HG02885 (cell line): ENCODE results near the gene CCDC33.

Source experiments
- ATAC-seq: cut with Tn5 transposase; IDR thresholded peaks from one replicate; pipeline ENCODE4 v1.9.1; 2021; ENCODE audit warnings: mild to moderate bottlenecking; ENCODE audit not compliant: unreplicated experiment, poor library complexity

The CCDC33 gene

DNA sequence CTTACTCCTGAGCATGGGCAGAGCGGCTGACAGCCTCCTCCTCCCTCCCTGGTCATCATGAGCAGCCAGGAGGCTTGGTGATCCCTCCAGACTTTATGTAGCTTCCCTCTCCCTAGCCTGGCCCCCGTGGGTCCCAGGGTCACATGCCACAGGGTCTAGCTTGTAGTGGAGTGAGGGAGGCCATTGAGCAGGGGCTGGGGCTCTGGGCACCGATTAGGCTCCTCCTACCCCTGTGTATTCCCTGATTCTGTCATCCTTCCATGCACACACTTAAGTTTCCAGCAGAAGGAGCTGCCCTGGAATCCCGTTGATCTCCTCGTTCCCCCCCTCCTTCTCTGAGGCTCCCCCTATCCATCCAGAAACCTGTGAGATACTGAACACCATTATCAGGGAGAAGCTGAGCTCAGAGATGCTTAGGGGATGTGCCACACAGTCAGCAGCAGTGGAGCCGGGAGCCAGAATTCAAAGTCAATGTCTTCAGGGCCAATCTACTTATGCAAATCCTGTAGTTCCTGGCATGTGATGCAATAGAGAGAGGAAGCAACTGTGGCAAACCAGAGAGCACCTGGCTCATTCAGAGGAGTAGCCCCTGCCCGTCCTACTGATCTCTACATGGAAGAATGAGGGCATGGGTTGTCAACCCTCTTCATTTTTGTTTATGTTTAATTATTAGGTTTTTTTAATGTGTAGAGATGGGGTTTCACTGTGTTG, 17.2 kb downstream of the CCDC33 start:
- no peak for ATAC-seq

DNA sequence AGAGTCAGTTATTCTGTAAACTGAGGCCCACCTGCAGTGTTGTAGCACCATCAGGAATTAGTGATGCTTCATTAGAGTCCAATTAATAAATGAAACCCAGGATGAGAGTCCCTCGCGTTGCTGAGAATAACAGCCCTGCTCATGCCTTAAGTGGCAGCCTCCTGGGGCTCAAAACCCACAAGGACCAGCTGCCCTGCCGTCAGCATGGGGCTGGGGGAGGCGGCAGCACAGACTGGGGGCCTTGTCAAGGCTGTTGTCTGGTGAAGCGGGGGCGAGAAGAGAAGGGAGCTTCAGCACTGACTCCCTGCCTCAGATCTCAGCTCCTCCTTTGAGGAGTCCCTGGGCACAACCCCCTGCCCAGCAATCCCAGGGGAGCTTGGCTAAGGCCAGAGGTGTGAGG, 21.0 kb downstream of the CCDC33 start:
- ATAC-seq = no peak

DNA sequence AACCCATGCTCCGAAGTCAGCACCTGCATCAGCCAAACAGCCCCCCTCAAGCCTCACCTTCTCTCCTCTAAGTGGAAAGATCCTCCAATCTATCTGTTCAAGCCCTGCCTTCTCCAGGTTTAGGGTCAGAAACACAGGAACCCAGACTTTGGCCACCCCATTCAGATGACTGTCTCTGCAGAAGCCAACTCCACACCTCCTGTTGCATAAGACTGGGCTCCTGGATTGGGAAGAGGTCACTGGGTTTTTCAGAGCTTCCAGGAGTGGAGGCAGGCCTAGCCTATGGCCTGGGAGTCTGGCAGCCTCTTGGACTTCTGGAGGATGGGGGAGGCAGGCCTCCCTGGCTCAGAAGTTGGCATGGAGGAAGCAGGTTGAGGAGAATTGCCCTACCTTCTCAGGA, 21.5 kb downstream of the CCDC33 start:
- ATAC-seq = no peak

DNA sequence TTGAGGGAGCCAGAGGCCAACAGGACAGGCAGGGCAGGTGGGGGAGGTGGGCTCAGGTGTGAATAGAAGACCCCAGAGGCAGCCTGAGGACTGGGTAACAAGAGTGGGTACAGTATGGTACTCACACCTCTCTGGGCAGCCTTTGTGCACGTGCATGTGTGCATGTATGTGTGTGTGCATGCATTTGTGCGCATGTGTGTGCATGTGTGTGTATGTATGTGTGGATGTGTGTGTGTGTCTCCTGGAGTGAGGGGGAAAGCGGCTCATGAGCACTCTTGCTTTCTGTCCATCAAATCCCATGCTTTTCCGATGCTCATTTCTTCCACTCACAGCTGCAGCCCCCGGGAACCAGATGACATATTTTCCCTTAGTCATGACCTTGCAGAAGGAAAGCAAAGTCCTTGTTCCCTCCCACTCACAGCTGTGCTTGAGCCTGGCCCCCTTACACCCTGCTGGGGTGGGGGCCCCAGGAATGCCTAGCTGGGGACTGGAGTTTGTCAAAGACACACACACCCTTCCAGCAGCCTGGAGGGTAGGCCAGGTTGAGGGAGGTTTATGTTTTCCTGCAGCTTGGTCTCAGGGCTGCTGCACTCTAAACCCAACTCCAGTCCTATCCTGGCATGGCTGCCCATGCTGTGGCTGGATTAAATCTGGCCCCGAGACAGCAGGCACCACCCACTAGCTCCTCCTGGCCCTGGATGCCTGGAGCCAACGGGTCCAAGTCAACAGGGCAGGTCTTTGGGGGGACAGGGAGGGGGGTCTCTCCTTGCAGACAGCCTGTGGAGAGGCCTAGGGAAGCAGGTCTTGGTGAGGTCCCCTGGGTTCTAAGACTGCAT, 22.5 kb downstream of the CCDC33 start:
- ATAC-seq = no peak

DNA sequence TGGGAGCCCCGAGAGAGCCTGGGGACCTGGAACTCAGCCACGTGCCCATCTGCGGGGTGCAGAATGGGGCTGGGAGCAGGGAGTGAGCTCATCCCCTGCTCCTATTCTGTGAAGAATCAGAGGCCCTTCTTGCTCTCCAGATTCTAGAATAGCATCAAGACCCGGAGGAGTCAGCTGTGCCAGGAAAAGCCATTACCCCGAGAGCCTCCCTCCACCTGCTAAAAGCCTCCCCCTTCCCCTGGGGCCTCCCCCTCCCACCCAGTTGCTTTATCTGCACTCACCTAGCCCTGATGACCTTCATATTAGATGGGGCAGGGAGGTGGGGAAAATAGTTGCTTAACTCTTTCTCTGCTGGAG, 23.1 kb downstream of the CCDC33 start:
- ATAC-seq = no peak

DNA sequence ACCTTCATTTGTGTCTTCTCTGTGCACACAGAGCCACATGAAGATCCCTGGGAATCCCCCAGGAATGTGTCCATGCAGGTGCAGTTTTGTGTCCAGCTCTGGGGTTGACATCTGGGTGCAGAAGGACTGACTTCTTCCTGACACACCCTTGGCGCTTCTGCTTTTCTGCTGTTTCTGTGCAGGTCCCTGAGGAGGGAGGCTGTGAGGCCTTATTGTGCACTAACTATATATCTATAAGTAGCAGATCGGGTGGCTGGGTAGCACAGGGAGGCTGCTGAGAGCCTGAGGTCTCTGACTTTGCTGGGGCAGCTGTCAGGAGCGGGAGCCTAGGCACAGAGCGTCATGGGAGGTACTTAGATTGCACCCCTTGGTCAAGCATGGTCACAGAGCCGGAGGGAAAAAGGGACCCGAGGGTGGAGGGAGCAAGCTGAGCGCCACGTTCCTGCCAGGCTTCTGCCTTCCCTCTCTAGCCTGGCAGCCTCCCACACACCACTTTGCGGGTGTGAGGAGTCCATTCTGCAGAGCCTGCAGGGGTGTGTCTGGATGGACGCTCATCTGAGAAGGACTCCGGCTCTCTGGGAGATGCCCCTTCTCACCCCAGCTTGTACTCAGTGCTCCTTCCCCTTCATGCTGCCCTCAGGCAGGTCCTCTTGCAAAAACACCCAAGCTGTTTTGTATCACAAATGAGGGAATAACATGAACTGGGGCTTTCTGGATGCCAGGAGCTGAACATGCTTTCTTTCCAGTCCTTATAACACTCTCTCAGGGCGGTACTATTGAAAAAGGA, 23.9 kb downstream of the CCDC33 start:
- no peak for ATAC-seq

DNA sequence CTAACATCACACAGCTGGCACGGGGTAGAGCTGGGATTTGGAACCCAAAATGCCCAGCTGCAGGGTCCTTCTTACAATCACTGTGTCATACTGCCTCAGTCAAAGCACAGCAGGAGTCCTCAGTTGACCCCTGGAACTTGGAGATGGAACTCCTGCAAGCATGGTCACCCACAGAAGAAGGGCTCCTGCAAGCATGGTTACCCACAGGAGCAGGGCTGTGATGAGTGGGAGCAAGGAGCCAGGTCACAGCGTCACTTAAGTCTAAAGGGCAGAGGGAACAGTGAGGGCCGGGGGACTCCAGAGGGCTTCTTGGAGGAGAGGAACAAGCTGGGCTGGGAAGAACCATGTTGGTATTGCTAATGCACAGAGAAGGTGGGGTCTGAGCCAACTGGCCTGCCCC, 24.9 kb downstream of the CCDC33 start:
- ATAC-seq = no peak

DNA sequence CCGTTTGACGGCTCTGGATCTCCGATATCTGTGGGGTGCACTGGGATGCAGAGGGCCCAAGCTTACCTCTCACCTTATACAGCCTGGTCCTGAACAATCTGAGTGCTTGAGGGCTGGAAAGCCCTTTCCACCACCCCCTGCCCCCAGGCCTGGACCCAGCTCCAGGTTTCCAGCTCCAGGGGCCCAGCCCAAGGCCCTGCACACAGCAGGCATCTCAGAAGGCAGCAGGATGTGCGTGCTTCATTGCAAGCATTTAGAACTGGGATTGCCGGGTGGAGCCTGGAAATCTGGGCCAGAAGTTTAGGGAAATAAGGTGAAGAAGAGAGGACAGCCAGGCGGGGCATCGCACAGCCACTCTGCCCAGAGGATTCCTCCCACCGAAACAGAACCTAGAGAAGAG, 25.6 kb downstream of the CCDC33 start:
- no peak for ATAC-seq

DNA sequence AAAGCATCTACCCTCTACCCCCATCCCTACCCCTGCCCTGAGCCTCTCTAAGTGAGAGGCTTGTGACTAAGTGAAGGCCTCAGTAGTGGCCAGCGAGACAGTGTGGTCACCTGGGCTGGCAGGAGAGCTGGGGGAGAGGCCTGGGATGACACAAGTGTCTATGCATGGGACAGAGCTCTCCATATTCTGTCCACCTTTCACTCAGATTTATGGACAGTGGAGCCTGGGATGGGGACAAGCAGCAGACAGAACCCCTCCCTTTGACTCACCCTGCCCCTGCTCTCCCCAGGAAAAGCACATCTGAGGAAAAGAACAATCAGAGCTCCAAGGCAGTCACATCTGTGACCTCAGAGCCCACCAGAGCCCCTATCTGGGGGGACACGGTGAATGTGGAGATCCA, 26.0 kb downstream of the CCDC33 start:
- no peak for ATAC-seq

DNA sequence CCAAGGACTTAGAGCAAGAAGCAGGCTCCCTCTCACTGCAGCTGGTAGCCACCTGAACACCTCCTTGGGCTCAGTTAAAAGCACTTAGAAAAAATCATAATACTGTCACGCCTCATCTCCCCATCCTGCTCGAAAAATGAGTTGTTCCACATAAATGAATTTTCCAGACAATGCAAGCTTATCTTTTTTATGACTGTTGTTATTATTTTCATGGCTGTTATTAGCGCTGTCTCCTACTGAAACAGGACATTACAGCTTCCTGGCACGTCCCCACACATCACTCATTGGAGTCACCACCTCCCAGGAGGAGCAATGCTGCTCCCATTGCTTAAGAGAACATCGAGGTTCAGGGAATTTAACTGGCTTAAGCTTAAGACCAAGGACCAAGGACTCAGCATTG, 26.5 kb downstream of the CCDC33 start:
- ATAC-seq = no peak

DNA sequence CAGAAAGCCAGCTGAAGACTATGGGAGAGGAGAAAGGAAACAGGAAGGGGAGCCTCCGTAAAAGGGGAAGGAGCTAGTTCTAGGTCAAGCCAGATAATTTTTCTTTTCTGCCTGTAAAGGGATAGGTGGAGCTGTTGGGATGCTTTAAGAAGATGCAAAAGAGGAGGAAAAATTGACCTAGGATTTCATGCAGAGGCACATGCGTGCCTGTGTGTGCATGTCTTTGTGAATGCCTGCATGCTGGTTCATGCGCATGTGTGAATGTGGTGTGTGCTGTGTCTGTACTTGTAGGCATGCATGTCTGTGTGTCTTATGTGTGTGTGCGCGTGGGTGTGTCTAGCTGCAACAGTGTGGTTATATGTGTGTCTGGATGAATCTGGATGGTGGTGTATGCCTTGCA, 27.3 kb downstream of the CCDC33 start:
- ATAC-seq = no peak

DNA sequence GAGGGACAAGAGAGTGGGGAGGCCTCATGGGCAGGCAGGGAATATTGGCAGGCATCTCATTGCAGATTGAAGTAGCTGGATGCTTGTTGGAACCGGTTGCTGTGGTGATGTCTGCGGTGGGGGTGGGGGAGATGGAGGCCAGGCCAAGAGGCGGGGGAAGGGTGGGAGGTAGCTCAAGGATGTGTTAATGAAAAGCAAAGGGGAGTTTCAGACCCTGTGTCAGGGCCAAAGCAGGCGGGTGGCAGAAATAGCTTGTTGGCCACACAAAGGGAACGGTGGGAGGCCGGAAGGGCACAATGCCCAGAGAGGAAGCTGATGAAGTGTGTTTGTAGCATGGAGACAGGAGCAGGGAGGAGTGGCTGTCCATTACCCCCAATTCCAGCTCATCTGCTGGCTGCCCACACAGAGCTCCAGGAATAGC, 28.0 kb downstream of the CCDC33 start:
- no peak for ATAC-seq

DNA sequence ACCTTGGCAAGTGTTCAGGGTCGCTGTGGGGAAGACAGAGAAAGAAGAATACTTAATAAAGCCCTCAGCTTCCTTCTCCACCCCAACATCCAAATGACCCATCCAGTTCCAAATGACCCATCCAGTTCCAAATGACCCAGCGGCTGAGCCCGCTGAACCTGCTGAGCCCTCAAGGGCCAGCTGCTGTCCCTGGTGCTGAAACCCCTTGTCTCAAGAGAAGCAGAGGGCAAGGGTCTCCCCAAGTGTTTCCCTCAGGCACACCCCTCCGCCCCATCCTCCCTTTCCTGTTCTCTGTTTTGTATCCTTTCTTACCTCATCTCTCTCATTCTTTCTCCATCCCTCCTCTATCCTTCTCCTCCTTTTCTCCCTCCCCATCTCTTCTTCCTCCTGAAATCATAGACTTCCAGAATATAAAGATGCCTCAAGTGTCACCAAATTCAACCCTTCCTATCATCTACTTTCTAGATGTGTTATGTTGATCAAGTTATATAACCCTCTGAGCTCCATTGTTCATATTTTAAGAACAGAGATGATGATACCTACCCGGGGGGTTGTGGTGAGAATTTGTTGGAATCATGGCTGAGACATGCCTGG, 29.0 kb downstream of the CCDC33 start:
- ATAC-seq = no peak

DNA sequence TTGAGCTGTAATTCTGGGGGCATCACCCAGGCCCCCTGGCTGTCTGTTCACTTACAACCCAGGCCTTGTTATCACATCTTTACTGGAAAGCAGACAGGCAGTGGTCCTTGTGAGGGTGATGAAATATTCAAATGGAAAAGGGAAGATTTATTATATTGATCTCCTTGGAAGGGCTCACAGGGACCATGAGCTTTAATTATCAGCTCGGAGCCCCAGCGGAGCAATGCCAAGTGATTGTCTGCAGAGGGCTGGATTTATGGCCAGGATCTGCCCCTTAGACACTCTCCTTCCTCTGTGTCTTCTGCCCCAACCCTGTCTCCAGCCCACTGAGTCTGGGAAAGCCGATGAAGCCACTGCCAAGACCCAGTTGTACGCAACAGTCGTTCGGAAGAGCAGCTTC, 31.9 kb downstream of the CCDC33 start:
- no peak for ATAC-seq

DNA sequence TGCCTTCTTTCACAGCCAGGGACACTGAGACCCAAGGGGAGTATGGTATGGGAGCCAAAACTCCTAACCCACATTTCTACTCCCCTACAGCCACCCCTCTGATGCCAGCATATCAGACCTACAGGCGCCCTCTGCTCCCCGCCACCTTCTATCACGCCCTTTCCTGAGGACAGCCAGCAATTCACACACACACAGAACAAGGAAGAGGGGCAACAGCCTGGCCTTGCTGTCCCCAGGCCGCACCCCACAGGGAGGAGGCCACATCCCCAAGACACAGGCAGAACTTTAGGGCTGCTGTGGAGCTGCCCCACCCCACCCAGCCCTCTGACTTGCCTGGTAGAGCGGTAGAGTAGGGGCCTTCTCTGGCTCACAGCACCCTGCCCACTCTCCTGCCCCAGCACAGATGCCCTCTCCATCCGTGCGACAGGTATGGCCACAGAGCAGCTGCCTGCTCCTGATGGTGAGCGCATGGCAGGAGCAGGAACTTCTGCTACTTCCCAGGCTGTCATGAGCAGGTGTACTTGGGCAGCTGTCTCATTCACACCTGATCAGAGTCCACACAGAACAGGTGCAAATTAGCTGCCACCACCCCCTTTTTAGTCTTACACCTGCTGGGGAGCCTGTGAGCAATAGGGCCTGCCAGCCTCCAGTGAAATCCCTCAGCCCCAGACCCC, 33.4 kb downstream of the CCDC33 start:
- no peak for ATAC-seq

DNA sequence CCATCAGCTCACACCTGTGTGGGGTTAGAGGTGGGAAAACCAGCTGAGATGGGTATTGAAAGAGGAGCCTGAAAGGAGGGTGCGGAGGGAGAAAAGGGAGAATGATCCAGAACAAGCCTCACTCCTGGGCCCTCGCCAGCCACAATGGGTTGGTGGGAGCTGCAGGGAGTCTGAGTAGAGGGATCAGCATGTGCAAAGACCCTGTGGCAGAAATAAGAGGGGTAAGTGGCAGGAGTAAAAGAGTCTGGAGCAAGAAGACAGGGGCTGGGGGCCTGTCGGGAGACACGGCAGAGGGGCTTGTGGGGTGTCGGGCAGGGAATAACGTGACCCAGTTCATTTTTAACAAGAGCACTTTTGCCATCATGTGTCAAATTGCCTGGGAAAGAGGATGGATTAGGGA, 34.0 kb downstream of the CCDC33 start:
- ATAC-seq = no peak

DNA sequence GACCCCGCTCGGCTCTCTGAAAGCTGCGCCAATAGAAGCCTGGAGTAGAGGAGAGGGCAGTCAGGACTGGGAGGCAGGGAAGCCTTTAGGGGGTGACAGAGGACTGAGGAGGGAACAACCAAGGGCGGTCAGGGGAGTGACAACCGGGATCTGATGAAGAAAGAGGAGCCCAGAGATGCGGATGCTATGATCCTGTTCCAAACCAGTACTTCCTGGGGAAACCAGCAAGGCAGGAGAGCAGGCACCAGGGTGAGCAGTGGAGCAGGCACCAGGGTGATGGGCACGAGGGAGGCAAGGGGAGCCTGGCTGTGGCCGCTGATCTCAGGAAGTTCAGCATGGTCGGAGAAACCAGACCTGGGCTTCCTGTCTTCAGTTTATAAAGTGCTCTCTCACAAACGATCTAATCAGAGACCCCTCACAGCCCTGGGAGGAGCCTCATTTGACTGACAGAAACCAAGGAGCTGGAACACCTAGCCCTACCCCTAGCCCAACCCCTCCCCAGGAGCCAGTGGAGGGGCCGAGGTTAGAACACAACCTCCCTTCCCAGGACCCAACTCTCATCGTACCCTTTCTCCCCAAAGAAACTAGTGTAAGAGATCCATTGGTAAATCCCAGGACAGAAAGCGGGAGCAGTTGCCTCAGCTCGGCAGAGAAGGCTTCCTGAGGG, 34.9 kb downstream of the CCDC33 start:
- ATAC-seq = no peak

DNA sequence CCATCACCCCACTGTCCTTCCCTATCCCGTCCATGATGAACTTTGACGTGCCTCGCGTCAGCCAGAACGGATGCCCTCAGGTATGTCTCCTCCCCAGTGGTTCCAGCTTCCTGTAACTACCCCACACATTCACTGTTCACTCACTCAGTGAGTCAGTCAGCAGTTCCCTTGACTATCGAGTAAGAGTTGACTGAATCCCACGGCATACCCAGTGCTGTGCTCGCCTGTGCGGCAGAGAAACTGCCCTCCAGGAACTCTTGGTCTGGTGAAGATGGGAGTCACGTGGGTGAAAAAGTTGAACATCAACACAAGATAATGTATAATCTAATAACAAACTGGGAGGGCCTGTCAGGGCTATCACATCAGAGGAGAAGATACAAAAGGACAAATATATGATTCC, 36.7 kb downstream of the CCDC33 start:
- no peak for ATAC-seq

DNA sequence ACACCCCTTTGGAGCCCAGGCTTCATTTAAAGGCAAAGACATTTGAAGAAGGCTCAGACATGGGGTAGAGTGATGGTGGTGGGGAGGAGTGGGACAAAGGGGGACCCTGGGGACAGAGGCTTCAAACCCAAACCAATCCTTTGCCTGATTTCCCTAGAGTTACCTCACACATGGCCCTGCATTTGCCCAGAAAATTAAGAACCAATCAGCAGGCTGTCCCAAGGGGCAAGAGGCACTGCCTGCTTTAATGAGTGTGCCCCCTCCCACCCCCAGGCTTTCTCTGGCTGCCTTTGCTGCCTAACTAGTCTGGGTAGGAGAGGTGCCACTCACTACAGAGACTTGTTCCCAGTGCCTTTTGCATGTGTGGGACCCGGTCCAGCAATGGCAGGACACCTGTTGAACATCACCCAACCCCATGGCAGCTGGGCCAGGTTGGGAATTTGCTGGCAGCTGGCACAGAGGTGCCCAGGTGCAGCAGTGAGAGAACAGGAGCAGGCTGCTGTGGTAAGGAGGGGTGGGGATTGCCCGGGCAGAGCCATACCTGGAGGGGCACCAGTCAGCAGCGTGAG, 38.4 kb downstream of the CCDC33 start:
- no peak for ATAC-seq
